HG03342 (cell line): ENCODE data around the gene GNLY.

Experiments
- ATAC-seq: cut with Tn5 transposase; IDR thresholded peaks from one replicate; pipeline ENCODE4 v1.9.1; 2021; ENCODE audit warnings: mild to moderate bottlenecking, moderate library complexity; ENCODE audit not compliant: unreplicated experiment

GNLY gene

DNA sequence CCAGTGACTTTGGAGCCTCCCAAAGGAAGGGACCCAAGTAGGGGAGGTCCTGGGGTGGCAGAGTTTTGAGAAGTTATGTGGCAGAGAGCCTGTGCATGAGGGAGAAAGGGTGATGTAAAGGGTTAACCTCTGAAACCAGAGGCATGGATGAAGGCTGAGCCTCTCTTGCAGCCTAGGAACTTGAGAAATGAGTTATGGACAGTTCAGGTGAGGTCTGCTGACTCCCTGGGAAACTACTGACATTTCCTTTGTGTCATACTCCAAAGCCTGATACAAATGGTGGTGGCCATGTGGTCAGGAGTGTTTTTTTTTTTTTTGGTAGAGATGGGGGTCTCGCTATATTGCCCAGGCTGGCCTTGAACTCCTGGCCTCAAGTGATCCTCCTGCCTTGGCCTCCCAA lies 12.4 kb upstream of the GNLY start:
- no peak for ATAC-seq

GRCh38 chr2:85682378-85682777 lies 11.8 kb upstream of the GNLY start:
- no peak for ATAC-seq

DNA sequence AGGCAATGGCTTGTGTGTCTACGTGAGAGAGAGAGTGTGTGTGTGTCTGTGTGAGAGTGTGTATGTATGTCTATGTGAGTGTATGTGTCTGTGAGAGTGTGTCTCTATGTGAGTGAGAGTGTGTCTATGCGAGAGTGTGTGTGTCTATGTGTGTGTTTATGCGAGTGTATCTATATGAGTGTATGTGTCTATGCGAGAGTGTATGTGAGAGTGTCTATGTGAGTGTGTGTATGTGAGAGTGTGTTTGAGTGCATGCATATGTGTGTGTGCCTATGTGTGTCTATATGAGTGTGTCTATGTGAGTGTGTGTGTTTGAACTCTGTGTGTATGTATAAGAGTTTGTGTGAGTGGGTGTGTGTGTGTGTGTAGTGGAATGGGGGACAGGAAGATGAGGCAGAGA lies 9.8 kb upstream of the GNLY start:
- ATAC-seq: no peak

- no peak for ATAC-seq
These were observed 9.4 kb upstream of the GNLY start for GRCh38 chr2:85684806-85685205.

- ATAC-seq: no peak
These were observed 3.2 kb upstream of the GNLY start for GRCh38 chr2:85690932-85691331.

- no peak for ATAC-seq
These were observed 2.0 kb upstream of the GNLY start for GRCh38 chr2:85692039-85692645.

DNA sequence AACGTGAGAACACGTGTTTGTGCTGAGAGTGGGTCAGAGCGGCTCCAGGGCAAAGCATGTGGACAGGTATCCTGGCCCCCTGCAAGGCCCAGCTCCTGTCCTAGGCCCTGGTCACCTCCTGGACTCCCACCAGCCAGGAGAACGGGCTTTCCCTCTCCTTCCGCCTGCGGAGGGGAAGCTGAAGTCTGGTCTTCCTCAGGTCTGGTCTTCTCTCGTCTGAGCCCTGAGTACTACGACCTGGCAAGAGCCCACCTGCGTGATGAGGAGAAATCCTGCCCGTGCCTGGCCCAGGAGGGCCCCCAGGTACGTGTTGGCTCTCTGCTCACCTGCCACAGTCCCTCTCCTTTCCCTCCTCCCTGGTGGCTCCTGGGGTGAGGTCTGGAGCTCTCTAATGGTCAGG lies 963 bp downstream of the GNLY start:
- ATAC-seq: no peak

- ATAC-seq: no peak
These were observed 1.8 kb downstream of the GNLY start for GRCh38 chr2:85695691-85696668.

- no peak for ATAC-seq
These were observed 2.9 kb downstream of the GNLY start for GRCh38 chr2:85697096-85697495.

DNA sequence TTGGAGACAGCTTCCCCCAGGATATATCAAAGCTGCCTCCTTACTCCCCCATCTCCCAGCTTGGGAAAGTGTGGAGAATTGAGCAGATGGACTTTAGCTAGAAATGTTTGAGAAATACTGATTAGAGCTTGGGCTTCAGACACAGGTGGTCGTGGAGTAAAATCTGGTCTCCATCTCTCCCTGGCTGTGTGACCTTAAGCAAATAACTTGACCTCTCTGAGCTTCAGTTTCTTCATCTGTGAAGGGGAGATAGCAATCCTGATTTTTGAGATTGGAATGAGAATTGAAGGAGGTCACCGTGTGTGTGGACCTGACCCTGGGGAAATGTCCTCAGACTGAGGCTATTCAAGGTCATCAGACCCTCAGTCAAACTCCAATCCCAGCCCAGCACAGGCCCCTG lies 3.6 kb downstream of the GNLY start:
- no peak for ATAC-seq

DNA sequence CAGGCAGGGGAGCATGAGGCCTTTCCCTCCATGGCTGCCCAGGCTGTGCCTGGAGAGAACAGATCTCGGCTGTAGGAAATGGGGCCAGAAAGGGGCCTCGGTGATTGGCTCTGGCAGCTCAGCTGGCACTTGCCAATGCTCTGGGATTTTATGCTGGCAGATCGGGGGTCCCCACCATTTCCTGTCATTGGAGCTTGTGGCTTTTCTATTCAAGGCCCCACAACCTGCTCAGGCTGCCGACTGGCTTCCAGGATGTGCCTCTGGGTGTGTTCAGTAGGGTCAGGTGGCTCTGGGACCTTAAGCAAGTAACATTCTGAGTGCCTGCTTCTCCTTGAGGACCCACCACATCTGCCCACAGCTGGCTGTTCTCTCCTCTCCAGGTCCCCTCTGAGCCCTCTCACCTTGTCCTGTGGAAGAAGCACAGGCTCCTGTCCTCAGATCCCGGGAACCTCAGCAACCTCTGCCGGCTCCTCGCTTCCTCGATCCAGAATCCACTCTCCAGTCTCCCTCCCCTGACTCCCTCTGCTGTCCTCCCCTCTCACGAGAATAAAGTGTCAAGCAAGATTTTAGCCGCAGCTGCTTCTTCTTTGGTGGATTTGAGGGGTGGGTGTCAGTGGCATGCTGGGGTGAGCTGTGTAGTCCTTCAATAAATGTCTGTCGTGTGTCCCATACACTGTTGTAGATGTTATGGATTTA lies 4.2 kb downstream of the GNLY start:
- no peak for ATAC-seq

- no peak for ATAC-seq
These were observed 4.7 kb downstream of the GNLY start for GRCh38 chr2:85698880-85699254.

- ATAC-seq: no peak
These were observed 5.2 kb downstream of the GNLY start for GRCh38 chr2:85699325-85699724.

GRCh38 chr2:85702172-85702571 lies 8.0 kb downstream of the GNLY start:
- ATAC-seq: no peak

DNA sequence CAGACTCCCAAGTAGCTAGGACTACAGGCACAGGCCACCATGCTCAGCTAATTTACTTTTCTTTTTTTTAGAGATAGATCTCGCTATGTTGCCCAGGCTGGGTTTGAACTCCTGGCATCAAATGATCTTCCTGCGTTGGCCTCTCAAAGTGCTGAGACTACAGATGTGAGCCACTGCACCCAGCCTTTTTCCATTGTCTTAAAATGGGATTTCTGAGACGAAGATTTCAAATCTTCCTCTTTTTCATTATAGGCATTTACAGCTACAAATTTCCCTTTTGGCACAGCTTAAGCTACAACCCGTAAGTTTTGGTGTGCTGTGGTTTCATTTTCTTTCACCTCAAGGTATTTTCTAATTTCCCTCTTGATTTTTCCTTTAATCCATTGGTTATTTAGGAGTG lies 8.6 kb downstream of the GNLY start:
- ATAC-seq: no peak

DNA sequence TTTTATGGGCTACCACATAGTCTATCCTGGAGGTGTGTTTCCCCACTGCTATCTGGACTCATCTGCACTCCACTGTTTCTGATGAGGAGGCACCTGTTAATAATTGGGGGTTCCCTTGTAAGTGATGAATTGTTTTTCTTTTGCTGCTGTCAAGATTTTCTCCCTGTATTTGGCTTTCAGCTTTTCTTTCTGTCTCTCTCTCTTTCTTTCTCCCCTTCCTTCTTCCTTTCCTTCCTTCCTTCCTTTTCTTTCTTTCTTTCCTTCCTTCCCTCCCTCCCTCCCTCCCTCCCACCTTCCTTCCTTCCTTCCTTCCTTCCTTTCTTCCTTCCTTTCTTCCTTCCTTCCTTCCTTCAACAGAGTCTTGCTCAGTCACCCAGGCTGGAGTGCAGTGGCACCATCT lies 9.2 kb downstream of the GNLY start:
- no peak for ATAC-seq

- no peak for ATAC-seq
These were observed 9.9 kb downstream of the GNLY start for GRCh38 chr2:85704038-85704437.

- peak; percentile 65 for ATAC-seq
These were observed 10.9 kb downstream of the GNLY start for GRCh38 chr2:85704800-85705679.

- no peak for ATAC-seq
These were observed 11.5 kb downstream of the GNLY start for GRCh38 chr2:85705680-85706039.

GRCh38 chr2:85706063-85706462 lies 11.9 kb downstream of the GNLY start:
- ATAC-seq: no peak
